ENCODE measurements around the gene COQ8A.
"Not testable (repeated sequence)": the region's sequence is repeated elsewhere in the genome, so short reads cannot be mapped to it uniquely, and the experiment has no call there.

COQ8A gene

DNA sequence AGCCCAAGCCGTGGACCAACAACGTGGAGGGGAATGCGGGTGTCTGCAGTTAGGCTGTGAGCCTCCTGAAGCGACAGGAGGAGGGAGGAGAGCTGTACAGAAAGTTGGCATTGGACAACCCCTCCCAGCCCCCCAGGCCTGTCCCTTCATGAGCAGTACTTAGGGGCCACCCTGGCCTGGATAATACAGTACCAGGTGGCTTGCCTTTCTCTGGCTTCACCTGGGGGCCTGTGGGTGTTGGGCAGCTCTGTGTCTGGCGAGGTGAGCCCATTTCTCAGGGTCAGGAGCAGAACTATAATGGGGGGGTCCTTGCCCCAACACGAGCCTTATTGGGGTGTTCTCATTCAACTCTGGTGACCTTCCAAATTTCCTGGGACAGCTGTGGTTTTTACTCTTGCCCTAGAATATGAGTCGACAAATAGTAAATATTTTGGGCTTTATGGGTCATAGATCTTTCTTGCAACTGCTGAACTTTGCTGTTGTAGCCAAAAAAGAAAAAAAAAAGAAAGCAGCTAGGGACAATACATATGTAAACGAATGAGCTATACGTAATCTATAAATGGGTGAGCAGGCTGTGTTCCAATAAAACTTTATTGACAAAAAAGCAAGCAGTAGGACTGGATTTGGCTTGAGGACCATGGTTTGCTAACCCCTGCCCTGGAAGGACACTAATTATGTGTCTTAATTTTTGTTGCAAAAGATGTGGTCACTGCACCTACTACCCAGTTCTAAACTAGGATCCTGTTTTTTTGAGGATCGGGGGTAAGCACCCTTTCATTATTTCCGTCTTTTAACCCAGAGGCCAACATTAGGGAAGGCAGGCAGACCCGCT lies 11.4 kb downstream of the COQ8A start:
- no peak for DNase-seq

DNA sequence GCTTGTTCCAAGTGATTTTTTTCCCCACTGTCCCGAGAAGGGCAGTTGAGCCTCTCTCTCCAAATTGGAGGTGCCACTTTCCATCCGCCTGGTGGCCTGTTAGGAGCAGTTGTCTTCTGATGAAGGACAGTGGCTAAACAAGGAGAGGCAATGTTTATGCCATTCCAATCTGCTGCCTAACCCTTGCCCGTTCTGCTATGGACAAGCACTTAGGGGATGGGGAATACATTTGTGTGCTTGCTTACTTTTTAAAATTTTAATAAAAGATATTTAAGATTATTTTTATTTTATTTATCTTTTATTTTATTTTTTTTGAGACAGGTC lies 12.0 kb downstream of the COQ8A start:
- DNase-seq = no peak

DNA sequence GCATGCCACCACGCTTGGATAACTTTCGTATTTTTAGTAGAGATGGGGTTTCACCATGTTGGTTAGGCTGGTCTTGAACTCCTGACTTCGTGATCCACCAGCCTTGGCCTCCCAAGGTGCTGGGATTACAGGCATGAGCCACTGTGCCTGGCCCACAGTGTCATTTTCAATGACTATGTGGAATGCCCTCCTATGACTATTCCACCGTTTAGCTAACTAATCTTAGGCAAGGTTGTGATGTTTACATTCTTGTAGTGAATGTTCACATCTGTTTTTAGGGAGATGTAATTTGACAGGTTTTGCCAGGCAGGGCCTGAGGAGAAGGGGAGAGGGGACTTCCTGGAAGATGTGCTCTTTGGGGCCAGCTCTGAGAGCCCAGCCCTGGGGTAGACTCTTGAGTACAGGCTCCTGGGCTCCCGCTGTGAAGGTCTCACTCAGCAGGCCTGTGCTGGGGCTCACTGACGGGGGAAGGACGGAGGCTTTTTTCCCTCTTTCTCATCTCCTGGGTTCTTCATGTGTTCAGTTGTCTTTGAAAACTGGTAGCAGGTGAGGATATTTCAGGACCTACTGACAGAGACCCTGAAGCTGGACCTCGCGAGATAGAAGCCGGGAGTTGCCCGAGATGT lies 13.2 kb downstream of the COQ8A start:
- no peak for DNase-seq

DNA sequence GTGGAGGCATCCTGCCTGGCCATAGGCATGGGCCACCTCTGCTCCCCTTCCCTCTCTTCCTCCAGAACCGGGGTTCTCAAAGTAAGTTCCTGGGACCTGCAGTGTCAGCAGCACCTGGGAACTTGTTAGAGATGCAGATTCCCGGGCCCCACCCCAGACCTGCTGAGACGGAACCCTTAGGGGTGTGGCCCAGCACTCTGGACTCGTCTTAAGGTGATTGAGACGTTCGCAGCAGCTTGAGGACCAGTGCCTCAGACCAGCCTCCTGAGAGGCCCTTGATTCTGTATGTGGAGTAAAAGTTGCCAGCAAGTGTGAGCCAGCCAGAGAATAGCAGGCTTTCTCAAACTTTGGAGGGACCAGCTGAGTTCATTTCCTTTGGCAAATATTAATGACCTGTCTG lies 14.2 kb downstream of the COQ8A start:
- no peak for DNase-seq

DNA sequence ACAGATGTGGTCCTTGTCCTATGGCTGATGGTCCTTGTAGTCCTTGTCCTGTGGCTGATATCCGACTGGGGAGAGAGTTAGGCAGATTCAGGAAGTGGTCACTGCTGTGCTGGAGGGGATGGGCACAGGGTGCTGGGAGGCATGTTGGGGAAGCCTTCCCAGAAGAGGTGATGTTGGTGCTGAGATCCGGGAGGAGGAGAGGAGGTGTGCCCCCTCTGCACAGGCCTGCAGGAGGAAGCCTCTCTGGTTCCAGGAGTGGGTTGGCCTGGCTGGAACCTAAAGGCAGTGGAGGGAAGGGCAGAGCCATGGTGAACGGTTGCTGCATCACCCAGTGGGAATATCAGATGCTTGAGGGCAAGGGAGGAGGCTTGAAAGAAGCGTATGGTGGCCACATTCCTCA lies 14.7 kb downstream of the COQ8A start:
- no peak for DNase-seq

DNA sequence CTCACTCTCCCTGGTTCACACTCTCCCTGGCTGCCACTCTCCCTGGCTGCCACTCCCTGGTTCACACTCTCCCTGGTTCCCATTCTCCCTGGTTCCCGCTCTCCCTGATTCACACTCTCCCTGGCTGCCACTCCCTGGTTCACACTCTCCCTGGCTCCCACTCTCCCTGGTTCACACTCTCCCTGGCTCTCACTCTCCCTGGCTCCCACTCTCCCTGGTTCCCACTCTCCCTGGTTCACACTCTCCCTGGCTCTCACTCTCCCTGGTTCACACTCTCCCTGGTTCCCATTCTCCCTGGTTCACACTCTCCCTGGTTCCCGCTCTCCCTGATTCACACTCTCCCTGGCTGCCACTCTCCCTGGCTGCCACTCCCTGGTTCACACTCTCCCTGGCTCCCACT lies 15.8 kb downstream of the COQ8A start:
- not testable (repeated sequence) for DNase-seq

DNA sequence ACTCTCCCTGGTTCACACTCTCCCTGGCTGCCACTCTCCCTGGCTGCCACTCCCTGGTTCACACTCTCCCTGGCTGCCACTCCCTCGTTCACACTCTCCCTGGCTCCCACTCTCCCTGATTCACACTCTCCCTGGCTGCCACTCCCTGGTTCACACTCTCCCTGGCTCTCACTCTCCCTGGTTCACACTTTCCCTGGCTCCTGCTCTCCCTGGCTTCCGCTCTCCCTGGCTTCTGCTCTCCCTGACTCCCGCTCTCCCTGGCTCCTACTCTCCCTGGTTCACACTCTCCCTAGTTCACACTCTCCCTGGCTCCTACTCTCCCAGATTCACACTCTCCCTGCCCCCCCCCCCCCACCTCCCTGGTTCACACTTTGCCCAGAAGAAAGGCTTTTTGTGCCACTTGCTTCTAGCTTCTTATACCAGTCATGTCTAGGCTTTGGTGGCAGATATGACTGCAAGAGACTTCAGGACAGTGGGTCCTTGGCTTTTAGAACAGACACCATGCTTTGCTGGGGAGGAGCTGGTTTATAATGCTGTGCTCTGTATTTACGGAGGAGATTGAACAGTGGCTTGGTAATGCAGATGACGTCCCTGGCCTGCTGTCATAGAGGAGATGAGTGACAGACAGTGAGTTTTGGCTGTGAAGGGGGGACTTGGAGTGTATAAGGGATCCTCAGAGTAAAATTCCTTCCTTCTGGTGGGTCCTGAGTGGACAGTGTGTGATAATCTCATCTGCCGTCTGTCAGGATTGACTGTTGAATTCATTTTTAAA lies 17.0 kb downstream of the COQ8A start:
- DNase-seq = no peak

DNA sequence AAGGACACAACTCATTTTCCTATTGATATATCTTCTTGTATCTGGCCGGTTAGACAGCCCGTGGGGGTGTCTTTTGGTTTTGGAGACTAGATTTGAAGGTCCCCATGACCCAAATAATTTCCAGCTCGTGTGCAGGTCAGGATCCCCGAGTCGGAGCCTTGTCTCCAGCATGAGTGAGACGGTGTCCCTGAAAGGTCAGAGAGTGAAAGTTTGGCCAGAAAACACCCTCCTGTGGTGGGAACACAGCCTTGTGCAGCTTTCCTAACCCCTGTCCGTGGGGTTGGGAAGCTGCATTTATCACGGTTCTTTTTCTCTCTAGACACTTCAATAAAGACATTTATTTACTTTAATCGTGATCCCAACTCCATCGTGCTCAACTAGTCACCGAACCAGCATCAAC lies 17.6 kb downstream of the COQ8A start:
- DNase-seq = no peak

DNA sequence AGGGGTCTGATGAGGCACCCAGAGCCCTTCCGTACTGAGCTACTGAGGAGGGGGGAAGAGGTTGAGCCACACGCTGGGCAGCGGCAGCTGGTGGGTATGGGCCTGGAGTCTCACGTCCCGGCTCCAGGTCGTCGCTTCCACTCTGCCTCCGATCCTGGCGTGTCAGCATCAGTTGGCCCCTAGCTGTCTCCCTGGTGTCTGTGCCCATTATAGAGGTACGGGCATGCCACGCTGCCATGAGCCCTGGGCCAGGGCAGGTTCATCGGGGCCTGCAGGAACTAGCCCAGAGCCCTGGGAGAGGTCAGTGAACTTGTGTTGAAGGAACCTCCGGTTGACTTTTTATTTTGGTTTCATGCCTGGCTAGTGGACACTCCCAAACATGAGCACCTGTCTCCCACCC lies 18.2 kb downstream of the COQ8A start:
- DNase-seq = no peak

DNA sequence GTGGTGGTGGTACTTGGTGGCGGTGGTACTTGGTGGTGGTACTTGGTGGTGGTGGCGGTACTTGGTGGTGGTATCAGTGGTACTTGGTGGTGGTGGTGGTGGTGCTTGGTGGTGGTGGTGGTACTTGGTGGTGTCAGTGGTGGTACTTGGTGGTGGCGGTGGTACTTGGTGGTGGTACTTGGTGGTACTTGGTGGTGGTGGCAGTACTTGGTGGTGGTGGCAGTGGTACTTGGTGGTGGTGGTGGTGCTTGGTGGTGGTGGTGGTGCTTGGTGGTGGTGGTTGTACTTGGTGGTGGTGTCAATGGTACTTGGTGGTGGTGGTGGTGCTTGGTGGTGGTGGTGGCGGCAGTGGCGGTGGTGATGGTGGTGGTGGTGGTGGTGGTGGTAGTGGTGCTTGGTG lies 20.2 kb downstream of the COQ8A start:
- no peak for DNase-seq

DNA sequence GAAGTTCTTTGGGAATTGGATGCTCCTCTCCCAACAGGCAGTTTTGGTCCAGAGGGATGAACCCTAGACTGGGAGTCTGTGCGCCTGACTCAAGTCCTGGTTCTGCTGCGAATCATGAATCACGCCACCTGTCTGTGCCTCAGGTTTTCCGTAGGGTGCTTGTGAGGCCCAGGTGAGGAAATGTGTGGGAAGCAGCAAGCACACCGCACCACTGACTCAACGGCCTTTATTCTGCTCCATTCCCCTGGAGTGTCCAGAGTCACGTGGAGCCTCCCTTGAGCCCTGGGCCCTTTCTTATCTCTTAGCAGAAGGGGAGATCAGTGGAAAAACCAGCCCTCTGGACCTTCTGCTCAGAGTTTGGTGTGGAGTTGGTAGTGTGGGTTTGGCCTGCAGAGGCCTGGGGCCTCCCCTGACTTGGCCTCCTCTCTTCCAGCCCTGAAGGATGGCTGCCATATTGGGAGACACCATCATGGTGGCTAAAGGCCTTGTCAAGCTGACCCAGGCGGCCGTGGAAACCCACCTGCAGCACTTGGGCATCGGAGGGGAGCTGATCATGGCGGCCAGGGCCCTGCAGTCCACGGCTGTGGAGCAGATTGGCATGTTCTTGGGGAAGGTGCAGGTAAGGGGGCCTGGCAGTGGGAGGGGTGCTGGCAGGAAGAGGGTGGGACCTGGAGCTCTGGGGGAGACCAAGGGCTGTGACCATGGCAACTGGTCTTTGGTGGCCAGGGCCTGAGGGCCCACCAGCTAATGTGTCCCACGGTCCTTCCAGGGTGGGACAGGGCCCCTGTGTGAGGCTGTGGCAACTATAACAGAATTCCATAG lies 21.1 kb downstream of the COQ8A start:
- no peak for DNase-seq

DNA sequence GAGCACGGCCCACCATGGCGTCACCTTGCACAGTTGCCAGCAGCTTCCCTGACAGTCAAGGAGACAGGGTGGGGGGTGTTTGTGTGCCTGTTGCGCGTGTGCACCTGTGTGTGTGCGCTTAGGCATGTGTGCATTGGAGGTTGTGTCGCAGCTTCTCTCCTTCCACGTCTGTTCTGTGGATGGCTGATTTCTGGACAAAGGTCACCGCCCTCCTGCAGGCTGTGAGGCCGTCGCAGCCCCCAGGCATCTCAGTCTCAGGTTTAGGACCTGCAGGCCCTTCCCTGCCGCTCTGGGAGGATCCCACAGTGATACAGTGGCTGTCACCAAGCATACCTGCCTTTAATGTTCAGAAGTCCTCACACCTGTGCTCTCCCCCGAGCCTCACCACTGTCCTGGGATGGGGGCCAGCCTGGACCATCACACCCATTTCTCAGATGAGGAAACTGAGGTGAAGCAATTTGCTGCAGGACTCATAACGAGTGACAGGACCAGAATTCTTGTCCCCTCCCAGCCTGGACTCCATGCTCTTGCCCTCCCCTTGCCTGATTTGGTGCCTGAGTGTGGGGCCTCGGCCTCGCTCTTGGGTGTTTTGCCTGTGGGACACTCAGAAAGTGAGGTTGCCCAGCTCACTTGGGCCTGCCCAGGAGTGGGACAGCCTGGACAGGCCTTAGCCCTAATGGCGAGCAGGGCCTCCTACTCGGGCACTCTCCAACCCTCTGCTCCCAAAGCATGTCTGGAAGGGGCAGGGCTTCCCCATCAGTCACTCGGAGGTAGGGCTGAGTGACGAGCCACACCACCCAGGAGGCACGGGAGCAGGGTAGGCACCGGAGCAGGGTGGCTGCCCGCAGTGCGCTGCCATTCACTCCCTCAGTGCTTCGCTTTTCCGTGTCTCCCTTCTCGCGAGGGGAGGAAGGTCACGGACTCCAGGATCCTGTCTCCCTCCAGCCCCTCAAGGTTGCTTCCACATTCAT lies 22.6 kb downstream of the COQ8A start:
- no peak for DNase-seq

DNA sequence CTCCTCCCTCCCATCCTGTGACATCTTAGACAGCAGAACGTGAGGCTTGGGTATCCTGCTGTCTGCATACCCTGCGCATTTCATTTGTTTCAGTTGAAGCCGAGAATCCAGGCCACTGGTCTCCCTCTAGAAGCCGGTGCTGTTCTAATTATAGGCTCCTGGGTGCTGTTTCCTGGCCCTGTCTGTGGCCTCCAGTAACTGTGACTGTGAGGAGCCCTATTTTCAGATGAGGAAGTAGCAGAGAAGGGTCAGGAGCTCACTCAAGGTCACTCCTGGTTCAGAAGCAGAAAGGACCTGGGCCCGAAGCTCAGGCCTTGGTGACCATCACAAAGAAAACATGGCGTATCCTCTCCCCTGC lies 24.0 kb downstream of the COQ8A start:
- no peak for DNase-seq

DNA sequence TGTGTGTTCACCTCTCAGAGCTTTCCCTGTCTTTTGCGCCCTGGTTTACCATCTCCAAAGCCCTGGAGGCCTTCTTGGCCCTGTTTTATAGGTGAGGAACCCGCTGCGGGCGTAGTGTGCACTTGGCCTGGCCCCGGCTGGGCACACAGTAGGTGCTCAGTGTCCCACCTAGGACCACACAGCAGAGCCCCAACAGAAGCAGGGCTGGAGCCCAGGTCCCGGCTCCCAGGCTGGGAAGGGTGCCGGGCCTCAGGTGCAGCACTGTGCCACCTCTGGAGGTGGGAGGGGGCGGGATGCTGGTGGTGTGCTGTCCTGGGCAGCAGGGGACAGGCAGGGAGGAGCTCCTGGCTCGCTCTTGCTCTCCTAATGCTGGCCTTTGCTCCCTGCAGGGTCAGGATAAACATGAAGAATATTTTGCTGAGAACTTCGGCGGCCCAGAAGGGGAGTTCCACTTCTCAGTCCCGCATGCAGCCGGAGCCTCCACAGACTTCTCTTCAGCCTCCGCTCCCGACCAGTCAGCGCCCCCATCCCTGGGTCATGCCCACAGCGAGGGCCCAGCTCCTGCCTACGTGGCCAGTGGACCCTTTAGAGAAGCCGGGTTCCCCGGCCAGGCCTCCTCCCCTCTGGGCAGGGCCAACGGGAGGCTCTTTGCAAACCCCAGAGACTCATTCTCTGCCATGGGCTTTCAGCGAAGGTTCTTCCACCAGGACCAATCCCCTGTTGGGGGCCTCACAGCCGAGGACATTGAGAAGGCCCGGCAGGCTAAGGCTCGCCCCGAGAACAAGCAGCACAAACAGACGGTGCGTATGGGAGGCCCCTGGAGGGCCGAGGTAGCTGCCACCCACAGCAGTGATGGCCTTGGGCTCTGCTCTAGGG lies 24.8 kb downstream of the COQ8A start:
- DNase-seq = no peak

DNA sequence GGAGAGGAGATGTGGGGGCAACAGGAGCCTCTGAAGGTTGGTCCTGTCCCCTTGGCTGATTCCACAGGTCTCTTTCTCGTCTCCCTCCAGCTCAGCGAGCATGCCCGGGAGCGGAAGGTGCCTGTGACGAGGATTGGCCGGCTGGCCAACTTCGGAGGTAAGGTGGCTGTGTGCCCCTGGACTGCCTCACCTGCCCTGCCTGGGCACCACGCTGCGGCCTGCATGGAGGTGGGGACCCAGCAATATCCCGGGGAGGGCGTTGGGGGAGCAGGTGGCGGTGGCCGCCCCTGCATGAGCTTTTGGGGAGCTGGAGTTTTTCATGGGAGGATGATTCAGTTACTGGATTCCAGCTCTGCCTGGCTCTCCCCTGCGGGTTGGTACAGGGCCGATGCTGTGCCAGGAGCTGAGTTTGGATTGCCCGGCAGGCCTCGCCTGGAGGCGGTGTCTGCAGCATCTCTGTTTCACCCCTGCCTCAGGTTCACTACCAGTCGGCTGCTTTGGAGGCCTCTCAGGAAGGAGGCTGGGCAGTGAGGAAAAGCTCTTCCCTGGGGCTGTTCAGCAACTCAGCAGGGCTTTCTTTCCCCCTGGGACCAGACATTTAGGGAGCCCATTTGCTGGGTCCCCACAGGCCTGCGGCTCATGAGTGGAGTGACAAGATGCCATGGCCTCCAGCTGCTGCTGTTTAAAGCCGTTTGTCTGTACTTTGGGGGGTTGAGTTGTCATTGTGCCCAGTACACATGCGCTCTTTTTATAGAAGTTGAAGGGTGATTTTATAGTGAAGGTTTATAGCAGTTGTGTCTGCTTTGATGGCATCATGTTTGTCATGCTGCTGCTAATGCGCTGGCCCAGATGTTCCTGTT lies 25.7 kb downstream of the COQ8A start:
- no peak for DNase-seq

DNA sequence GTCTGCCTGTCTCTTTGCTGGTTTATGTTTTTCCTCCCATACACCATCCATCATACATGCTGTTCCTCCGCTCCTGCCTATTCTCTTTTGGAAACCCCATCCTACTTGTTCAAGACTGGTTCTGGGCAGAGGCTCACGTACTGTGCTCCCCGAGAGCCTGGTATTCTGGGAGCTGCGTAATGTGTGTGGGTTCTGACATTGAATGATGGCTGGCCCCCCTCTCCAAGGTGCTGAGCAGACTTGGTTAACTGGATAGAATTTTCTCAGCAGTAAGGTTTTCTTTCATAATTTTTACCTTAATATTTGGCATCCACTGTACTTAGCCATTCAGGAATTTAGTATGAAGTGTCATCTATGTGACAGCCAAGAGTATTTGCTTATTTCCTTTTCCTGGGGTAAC lies 26.6 kb downstream of the COQ8A start:
- peak in 2 of 56 donors; percentile 23 to 44 for DNase-seq

DNA sequence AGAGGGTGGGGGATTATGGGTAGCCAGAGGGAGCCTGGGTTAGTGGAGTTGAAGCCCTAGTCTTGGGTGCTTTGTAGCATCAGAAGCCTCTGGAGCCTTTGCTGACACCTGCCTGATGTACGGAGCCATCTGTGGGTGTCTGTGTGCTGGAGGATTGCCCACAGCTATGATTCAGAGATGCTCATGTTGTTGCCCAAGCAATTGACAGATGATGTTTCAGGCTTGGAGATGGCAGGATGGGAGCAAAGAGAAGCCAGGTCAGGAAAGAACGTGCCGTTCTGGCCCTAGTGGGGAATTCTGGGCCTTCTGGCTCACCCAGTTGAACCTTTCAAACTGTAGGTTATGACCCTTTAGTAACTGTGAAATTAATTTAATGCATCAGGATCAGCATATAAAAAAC lies 27.6 kb downstream of the COQ8A start:
- peak in 7 of 56 donors; percentile 19 to 59 (median 29) for DNase-seq

DNA sequence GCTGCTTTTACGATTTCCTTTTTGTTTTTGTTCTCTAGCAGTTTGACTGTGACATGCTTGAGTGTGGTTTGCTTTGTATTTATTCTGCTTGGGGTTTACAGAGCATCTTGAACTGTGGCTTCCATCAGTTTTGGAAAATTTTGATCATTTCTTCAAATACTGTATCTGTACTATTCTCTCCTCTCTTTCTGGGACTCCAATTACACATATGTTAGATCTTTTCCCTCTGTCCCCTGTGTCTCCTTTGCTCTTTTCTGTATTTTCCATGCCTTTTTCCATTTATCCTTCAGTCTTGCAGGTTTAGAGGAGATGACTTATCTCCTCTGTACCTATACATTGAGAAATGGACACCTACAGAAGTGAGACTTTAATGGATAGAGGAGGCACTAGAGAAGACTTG lies 31.7 kb downstream of the COQ8A start:
- no peak for DNase-seq

DNA sequence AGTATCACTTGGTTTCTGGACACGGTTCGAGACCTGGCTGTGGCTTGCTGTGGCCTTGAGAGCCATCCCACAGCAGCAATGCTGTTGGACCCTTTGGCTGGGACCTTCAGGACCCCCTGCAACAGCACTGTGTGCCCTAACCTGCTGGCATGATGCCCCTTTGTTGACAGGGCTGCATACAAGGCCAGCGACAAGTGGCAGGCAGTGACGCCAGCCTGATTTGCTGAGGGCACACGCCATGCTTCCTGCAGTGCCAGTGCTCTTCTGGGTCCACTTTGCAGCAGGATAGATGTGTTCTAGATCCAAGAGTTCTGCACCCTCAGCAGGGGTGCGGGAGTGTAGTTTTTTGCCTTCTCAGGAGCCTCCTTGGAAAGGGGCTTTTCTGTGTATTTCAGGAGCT lies 32.8 kb downstream of the COQ8A start:
- no peak for DNase-seq
